ENCODE results near the gene RRAS2. TPM values are rescaled to one million over a fixed set of nuclear protein-coding genes. Genes with fewer than 3 reads are reported as not detected.
A peak's percentile ranks its signal among the peaks of the same experiment; 100 is the strongest.
"Not testable (repeated sequence)": the region's sequence is repeated elsewhere in the genome, so short reads cannot be mapped to it uniquely, and the experiment has no call there.

The RRAS2 gene
- total RNA-seq, 1 donor from 2014 or later, result 26.8 TPM

DNA sequence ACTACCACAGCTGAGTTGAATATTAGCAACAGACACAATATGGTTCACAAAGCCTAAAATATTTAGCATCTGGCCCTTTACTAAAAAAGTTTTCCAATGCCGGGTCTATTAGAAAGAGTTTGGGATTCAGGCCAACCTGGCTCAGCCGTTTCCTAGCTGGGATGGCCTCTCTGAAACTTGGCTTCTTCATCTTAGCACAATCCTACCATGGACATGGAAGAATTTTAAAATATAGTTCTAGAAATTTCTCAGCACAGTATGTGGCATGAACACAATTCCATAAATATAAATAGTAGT, 103.8 kb downstream of the RRAS2 start:
- DNase-seq, result no peak

DNA sequence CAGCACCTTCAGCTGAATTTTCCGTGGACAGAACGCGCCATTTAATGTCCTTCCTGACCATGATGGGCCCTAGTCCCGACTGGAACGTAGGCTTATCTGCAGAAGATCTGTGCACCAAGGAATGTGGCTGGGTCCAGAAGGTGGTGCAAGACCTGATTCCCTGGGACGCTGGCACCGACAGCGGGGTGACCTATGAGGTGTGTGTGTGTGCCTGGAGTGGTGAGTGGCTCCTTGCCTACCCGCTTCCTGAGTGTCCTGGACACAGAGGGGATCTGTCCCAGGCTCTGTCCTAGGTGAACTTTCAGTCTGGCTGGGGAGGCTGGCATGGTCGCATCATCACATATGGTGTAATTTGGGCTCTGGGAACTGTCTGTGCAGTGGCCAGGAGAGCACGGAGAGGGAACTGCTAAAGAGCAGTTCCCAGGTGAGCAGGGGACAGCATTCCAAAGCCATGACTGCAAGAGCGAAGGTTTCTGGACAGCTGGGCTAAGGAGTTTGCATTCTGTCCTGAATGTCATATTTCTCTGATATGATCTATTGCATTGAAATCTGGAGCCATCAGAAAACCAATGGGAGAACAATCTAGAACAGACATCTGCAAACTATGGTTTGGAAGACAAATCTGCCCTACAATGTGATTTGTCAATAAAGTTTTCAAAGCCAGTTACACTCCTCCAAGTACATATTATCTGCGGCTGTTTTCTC, 104.3 kb downstream of the RRAS2 start:
- no peak for DNase-seq

DNA sequence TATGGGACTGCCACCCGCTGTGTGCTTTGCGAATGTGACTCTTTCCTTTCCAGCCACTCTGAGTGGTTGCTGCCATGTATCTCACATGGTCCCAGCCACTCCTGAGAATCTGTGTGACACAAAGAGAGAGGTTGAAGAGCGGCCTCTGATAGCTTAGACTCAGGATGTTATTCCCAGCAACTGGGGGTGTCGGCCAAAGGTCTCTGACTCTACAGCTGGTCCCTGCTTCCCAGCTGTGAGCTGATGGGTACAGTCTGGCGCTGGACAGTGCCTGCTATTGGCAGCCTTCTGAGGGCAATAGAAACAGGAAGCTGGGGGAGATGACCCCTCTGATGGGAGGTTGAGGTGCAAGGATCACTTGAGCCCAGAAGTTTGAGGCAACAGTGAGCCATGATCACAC, 105.1 kb downstream of the RRAS2 start:
- DNase-seq, result no peak

DNA sequence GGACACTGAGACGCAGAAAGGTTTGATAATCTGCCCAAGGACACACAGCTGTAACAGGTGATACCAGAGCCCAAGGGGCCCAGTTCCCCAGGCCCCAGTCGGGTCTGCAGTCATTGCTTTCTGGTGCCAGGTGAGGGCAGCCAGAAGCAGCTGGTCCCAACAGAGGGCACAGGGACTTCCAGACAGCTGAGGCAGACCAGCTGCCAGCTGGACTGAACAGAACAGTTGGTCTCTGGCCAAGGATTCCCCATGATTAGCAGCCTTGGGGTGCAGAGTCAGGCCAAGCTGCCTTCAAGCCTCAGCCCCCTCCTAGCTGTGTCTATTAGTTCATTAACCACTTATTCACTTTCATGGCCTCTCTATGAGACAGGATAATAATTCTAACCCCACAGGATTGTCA, 105.6 kb downstream of the RRAS2 start:
- no peak for DNase-seq

DNA sequence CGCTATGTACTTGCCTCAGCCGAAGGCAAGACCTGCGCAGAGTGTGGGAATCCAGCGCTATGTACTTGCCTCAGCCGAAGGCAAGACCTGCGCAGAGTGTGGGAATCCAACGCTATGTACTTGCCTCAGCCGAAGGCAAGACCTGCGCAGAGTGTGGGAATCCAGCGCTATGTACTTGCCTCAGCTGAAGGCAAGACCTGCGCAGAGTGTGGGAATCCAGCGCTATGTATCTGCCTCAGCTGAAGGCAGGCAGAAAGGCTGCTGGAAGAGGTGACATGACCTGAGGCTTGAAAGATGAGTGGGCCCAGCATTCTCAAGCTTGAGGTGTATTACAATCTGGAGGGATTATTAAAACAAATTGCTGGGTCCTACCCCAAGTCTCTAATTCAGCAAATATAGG, 106.5 kb downstream of the RRAS2 start:
- not testable (repeated sequence) for DNase-seq

DNA sequence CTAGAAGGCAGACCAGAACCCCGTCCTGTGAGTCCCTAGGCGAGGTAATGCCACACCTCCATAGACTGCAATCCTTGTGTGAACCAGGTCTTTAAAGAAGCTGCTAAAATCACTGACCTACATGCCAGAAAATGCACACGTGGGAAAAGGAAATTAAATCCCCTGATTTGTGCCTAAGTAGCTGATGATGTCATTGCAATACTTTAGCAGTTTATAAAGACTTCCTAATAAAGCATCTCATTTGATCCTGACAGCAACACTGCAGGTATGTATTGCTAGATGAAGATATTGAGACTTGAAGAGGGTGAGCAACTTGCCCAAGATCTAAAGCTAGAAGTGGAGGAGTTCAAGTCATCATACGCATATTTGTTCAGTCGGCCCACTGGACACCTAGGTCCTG, 107.2 kb downstream of the RRAS2 start:
- no peak for DNase-seq

DNA sequence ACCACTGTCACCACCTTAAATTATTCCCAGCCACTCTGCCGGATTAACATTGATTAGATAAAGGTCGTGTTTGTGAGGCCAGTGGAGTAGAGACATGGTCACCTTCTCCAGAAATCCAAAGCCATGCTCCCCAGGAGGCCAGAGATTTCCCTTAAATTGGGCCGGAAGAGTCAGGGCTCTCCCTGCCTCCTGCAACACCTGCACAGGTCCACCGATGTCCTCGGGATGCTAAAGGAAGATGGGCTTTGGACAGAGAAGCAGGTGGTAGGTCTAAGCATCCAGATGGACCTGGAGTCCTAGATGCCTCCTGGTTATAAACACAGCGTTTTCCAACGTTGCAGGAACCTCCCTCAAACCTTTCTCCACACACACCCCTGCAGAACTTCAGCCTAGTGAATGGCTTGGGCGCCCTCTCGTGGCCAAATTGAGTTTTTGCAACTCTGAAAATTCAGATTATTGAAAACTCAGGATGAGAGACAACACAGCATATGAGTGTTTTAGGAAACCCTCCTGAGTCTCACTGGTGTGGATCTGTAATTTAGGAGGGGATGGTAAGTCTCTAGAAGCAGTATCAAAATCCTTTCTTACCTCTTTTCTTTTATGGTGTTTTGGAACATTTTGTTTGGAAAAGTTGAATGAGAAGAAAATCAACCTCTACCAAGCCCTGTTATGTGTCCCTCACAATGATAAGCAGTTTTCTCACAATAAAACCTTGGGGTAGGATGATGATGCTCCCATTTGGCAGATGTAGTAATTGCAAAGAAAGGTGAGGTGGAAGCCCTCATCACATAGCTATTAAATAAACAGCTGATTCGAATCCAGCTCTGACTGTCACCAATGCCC, 109.6 kb downstream of the RRAS2 start:
- peak; percentile 62 for DNase-seq

DNA sequence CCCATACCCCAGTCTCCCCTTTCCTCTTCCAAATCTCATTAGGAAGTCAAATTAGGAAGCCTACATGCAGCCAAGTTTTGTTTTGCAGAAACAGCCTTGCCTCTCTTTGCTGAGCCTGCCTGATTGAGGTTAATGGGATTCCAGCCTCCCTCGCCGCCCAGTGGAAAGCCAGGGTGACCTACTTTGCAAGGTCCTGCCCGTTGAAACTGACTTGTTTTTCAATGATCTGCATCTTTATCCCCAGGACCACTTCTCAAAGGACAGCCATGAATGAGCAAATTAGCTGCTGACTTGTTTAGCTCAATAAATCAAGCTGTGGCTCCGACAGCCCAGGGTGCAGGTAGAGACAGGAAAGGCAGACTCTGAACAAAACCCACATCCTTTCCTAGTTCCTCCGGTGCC, 110.4 kb downstream of the RRAS2 start:
- peak; percentile 31 for DNase-seq

DNA sequence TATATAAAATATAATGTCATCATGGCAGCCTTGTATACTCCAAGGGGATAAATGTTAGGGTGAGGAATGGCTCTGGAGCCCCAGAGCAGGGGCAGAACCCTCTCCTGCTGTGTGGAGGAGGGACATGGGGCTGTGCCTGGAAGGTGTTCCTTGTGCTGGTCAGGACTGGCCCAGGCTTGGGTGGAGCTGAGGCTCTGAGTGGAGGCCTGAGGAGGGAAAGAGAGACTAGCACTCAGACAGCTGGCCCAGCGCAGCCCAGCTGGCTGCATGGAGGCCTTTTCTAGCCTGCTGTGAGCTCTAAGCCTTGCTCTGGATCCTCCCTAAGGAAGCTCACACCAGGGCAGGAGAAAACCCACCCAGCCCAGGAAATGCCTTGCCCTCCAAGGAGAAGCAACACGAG, 113.5 kb downstream of the RRAS2 start:
- no peak for DNase-seq

DNA sequence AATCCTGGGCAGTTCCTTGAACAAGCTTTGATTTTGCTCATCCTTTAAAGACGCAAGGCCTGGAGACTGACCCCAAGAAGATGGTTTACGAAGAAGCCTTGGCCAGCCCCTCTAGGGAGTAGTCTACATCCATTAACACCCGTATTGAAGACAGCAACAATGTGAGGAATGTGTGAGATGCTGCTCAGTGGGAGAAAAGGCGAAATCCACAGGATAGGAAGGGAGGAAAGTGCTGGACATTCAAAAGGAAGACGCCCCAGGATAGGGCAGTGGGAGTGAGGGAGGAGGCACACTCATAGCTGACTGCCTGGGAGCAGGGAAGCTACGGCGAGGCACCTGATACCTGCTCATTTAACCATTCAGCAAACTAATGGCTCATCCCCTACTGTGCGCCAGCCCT, 114.1 kb downstream of the RRAS2 start:
- no peak for DNase-seq

DNA sequence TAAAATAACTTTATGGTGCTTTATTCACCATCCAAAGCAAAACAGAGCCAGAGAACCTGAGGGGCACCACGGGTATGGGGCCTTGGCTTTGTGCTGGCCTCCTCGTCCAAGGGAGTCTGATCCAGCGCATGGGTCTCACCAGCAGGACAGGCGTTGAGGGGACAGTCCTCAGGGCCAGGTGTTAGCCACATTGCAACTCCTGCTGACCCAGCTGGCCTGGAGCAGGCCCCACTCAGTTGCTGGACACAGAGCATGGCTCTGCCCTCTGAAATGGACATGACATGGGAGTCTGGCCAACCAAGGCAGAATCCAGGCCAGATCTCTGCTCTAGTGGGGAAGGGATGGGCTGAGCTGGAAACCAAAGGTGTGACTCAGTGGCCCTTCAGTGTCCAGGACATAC, 116.2 kb downstream of the RRAS2 start:
- no peak for DNase-seq

DNA sequence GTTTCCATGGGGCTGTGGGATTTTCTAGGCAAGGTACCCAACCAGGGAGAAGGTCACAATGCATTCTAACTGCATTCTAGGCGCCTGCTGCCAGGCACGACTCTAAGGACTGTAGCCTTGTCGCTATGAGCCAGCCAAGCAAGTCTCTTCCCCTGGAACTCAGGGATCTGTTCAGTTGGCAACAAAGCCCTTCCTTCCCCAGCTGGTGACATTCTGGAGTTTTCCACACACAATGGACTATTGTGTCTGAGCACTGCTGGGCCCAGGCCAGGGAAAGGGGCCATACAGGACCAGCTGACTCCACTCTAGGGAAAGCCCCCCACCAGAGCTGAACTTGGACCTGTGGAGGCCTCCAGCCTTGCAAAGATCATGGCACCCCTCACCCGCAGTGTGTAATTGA, 116.8 kb downstream of the RRAS2 start:
- no peak for DNase-seq

DNA sequence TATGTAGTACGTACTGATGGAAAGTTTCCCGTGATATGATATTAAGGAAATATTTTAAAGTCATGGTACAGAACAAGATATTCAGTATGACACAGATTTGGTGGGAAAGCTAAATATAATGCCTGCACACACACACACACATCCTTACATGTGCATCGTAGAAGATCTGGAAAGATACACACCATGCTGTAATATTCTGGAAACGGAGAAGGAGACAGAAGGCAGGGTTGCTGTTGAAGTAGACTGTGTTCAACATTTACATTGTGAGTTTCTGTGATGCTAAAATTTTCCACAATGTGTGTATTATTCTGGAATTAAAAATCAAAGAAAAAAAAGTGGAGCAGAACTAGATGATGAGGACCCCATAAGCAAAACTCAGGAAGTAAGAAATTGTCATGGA, 118.0 kb downstream of the RRAS2 start:
- DNase-seq, result no peak

DNA sequence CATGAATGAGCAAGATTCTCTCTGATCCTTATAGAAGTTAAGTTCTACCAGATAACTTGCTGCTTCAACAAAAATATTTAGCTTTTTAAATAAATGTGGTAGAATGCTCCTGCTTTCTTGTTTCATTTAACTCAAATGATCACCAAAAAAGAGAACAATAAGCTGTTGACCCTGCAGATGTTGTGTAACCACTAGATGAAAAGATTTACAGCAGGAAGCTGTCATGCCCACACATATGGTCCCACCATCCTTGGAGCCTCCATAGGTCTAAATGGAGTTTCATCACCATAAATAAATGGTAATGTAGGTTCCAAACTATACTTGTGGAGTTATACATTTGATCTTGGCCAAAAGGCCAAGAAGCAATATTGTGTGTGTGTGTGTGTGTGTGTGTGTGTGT, 118.8 kb downstream of the RRAS2 start:
- no peak for DNase-seq

DNA sequence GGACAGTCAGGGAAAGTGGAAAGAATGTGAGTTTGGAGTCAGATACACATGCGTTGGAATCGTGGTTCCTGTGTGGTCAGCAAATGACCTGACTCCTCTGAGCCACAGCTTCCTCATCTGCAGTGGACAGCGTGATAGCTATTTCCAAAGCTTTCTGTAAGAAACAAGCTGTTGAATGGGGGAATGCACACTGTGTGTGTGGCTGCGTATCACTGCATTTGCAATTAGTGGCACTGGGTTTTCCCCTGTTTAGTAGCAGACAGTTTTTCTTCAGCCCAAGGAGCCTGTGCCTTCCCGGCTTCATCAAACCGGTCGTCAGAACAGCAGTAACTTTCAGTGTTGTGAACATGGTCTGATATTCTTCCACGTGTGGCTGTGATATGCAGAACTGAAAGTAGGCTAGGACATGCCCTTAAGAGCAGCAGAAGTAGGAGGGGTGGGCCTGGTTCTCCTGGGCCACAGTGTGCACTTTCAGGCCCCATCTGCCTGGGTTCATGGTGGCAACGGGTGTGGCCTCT, 121.5 kb downstream of the RRAS2 start:
- DNase-seq, result no peak

DNA sequence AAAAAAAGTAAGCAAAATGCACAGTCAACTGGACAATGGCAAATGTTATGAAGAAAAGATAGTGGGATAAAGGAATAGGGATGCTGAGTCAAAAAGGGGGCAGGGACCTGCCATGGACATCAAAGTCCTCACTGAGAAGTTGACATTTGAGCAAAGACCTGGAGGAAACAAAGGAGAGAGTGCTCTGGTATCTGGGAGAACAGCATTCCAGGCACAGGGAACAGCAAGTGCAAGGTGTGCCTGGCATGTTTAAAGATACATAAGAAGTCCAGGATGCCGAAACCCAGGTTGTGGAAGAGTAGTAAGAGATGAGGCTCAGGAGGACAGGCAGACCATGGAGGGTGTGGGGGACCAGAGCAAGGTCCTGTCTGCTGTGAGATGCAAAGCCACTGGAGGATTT, 123.3 kb downstream of the RRAS2 start:
- no peak for DNase-seq

DNA sequence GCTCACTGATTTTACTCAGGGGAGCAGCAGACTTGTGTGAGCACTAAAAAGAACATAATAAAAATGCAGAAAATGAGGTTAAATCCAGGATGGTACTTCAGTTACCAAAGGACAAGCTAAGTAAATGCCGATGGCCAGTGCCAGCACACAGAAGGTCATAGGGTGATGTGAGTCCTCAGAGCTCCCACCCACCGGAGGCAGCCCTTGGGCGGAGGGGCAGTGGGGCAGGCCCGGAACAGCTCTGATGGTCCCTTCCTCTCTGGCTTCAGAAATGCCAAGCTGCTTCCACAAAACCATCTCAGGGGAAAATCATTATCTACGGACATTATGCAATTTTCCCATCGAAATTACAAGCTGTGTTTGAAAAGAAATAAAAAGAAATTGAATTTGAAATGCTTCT, 124.5 kb downstream of the RRAS2 start:
- DNase-seq, result no peak

DNA sequence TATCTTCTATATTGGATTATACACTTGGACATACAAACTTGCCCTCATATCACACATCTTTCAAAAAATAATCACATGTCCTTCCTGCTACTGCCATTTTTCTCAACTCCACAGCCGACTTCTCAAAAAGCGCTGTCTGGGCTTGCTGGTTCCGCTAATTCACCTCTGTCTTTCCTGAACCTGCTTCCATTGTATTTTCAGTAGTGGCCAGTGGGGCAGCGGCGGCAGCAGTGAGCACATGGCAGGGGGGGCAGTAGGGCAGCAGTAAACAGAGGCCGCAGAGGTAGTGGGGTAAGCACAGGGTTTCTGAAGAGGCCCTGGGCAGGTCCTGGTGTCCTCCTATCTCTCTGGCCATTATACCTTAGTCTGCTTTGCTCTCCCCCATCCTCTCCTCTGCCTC, 126.3 kb downstream of the RRAS2 start:
- no peak for DNase-seq

DNA sequence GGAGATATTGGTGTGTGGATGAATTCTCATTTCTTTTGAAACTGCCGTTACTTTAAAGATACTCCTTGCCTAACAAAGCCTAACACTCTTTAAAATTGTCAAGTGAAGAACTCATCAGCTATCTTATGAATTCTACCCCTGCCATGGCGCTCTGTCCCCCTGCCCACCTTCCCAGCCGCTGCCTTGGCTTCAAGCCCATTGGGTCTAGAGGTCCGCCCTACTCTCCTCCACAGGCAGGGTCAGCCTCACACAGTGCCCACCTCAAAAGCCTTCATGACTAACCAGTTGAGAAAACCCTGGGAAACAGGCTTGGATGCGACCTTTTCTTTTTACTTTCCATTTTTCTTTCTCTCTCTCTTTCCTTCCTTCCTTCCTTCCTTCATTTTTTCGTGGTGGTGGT, 128.6 kb downstream of the RRAS2 start:
- DNase-seq, result no peak

DNA sequence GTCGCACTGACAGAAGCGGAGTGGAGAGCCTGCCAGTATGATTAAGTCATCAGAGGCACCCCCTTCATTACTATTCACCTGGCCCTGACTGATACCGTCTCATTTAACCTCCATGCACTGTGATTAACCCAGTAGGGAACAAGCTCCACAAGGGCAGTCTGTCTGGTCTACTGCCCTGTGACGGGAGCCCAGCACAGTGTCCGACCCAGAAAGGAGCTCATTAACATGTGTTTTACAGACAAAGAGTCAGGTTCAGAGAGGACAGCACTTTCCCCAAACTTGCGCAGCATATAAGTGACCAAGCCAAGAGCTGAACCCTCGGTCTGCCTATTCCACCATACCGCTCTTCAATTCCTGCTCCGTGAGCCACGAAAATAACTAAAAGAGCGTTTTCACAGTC, 129.5 kb downstream of the RRAS2 start:
- DNase-seq, result no peak

DNA sequence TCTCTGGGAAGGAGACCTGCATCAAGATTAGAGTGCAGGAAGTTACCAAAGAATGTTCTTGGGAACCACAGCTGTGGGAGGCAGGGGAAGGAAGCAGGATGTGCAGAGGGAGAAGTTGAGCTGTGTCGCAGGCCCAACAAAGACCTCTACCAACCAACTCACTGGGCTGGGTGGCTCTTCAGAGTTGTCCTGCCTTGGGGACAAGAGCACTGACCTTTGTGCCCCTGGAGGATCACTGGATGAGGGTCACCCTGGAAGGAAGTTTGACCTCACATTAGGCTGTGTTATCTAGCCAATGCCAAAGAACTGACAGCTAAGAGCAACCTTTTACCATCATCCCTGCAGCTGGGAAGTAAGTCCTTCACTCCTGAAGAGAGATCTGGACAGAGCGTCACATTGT, 130.6 kb downstream of the RRAS2 start:
- DNase-seq, result no peak
